ENCODE data around the gene AGAP2.

The AGAP2 gene

GRCh38 chr12:57753756-57754337 is 15.3 kb upstream of the AGAP2 start:
- no peak for DNase-seq (ENCODE audit: low read depth)

GRCh38 chr12:57752668-57753000 is 14.1 kb upstream of the AGAP2 start:
- DNase-seq (ENCODE audit: low read depth): no peak

GRCh38 chr12:57751788-57752667 is 13.5 kb upstream of the AGAP2 start, which contains the start of gene CDK4:
TSS of gene CDK4 (minus strand) at chr12:57752310. CDS start at chr12:57751717, 593 bp downstream.
- DNase-seq (ENCODE audit: low read depth): peak; percentile 95

- no peak for DNase-seq (ENCODE audit: low read depth)
These were observed 12.9 kb upstream of the AGAP2 start for GRCh38 chr12:57751432-57751787.

- DNase-seq (ENCODE audit: low read depth): no peak
These were observed 12.3 kb upstream of the AGAP2 start for GRCh38 chr12:57750561-57751431.

- DNase-seq (ENCODE audit: low read depth): no peak
These were observed 10.5 kb upstream of the AGAP2 start for GRCh38 chr12:57749061-57749460.

- DNase-seq (ENCODE audit: low read depth): no peak
These were observed 7.5 kb upstream of the AGAP2 start for GRCh38 chr12:57746025-57746424.

- DNase-seq (ENCODE audit: low read depth): no peak
These were observed 6.9 kb upstream of the AGAP2 start for GRCh38 chr12:57745485-57745881.

GRCh38 chr12:57744777-57745484 is 6.4 kb upstream of the AGAP2 start, which contains the start of gene TSPAN31:
TSS of gene TSPAN31 (plus strand) at chr12:57745039. CDS start at chr12:57745155, 116 bp downstream.
- DNase-seq (ENCODE audit: low read depth): peak; percentile 97

- peak; percentile 54 for DNase-seq (ENCODE audit: low read depth)
These were observed 5.7 kb upstream of the AGAP2 start for GRCh38 chr12:57744194-57744776.

- DNase-seq (ENCODE audit: low read depth): no peak
These were observed 5.2 kb upstream of the AGAP2 start for GRCh38 chr12:57743769-57744168.

- DNase-seq (ENCODE audit: low read depth): no peak
These were observed 3.5 kb upstream of the AGAP2 start for GRCh38 chr12:57741844-57742738.

- DNase-seq (ENCODE audit: low read depth): no peak
These were observed 2.9 kb upstream of the AGAP2 start for GRCh38 chr12:57741413-57741789.

GRCh38 chr12:57740656-57741412 is 2.3 kb upstream of the AGAP2 start:
- DNase-seq (ENCODE audit: low read depth): no peak

- no peak for DNase-seq (ENCODE audit: low read depth)
These were observed 1.5 kb upstream of the AGAP2 start for GRCh38 chr12:57739914-57740538.

GRCh38 chr12:57739387-57739786 is 845 bp upstream of the AGAP2 start:
- DNase-seq (ENCODE audit: low read depth): no peak

GRCh38 chr12:57737467-57738460 is 778 bp downstream of the AGAP2 start:
- DNase-seq (ENCODE audit: low read depth): no peak

All from HS-27A (cell line).